Endothelial cell of umbilical vein (primary cell): ENCODE results near the gene DAZAP2. TPM values are rescaled to one million over a fixed set of nuclear protein-coding genes. Genes with fewer than 3 reads are reported as not detected.
A peak's percentile ranks its signal among the peaks of the same experiment; 100 is the strongest.
"Not testable (repeated sequence)": the region's sequence is repeated elsewhere in the genome, so short reads cannot be mapped to it uniquely, and the experiment has no call there.

Experiments
- BruUV-seq: library from RNA; stranded (reverse); fragments of 400-500 nt; replicated peaks from 2 replicates; lab custom pipeline; 2021; lab: Mats Ljungman, UMichigan
- CTCF ChIA-PET: fragments of 300-600, 350-600 bp; sonication (Branson Sonifier 250); formaldehyde crosslinking; loops from one replicate; lab custom pipeline; 2021; ENCODE audit warnings: antibody characterized with exemption, inconsistent platforms; lab: Charles Lee
- POLR2A ChIA-PET: fragments of 300-600, 350-600 bp; sonication (Branson Sonifier 250); formaldehyde crosslinking; loops from one replicate; lab custom pipeline; 2021; ENCODE audit warnings: antibody characterized with exemption, inconsistent platforms; lab: Charles Lee
- DNase-seq: peaks from one replicate; pipeline ENCODE4 v3.0.0-alpha.2; 2011; ENCODE audit warnings: low read depth, low spot score
- FAIRE-seq: peaks from 2 replicates; lab custom pipeline; 2011; peaks lifted over from hg19 to GRCh38; lab: Jason Lieb, UNC
- H2AFZ ChIP-seq: 2 replicates; pipeline ENCODE4 v1.6.0; 2012; ENCODE audit warnings: low read depth, low read length, control low read depth, inconsistent platforms
- H3K27ac ChIP-seq: 2 replicates; pipeline ENCODE4 v1.5.1; 2011; ENCODE audit warnings: low read depth, mild to moderate bottlenecking, control low read depth, low read length, moderate library complexity; ENCODE audit not compliant: insufficient read depth
- H3K27me3 ChIP-seq, 2 experiments: 2 replicates each; pipeline versions ENCODE4 v1.6.0 to v1.6.1; 2011; ENCODE audit warnings: low read length in 2 of 2, mixed read lengths in 1 of 2; ENCODE audit not compliant: control insufficient read depth in 2 of 2, insufficient read depth in 2 of 2
- H3K36me3 ChIP-seq, 2 experiments: 2 replicates in 1 of 2; 3 replicates in 1 of 2; pipeline ENCODE4 v1.5.1; 2011; ENCODE audit warnings: low read length in 2 of 2, mild to moderate bottlenecking in 1 of 2, moderate library complexity in 1 of 2; ENCODE audit not compliant: control insufficient read depth in 2 of 2, insufficient read depth in 2 of 2; ENCODE audit errors: extremely low read depth in 1 of 2
- H3K4me1 ChIP-seq: 3 replicates; pipeline ENCODE4 v1.5.1; 2011; ENCODE audit warnings: mild to moderate bottlenecking, low read length; ENCODE audit not compliant: control insufficient read depth, insufficient read depth; ENCODE audit errors: extremely low read depth
- H3K4me2 ChIP-seq: 2 replicates; pipeline ENCODE4 v1.6.1; 2011; ENCODE audit warnings: low read length, control low read depth, mixed read lengths; ENCODE audit not compliant: insufficient read depth
- H3K4me3 ChIP-seq, 3 experiments: fragments of 200-600 bp in 1 of 3; sonication (generic), shearing (Covaris generic) in 1 of 3; replicated peaks in 1 of 3; 2 replicates each; pipeline ENCODE4 v1.5.1; 2011 to 2016; ENCODE audit warnings: control low read depth in 3 of 3, low read length in 3 of 3, mild to moderate bottlenecking in 2 of 3, inconsistent platforms in 1 of 3, low read depth in 1 of 3, moderate library complexity in 1 of 3; ENCODE audit not compliant: insufficient read depth in 1 of 3
- H3K79me2 ChIP-seq: 2 replicates; pipeline ENCODE4 v1.6.0; 2012; ENCODE audit warnings: low read length, inconsistent platforms; ENCODE audit not compliant: control insufficient read depth, insufficient read depth
- H3K9ac ChIP-seq: replicated peaks from 2 replicates; pipeline ENCODE3; 2011; ENCODE audit warnings: low read length, control low read depth; ENCODE audit not compliant: insufficient read depth; ENCODE audit errors: extremely low read depth
- H3K9me1 ChIP-seq: replicated peaks from 3 replicates; pipeline ENCODE4 v1.6.0; 2011; ENCODE audit warnings: mild to moderate bottlenecking, low read length; ENCODE audit not compliant: control insufficient read depth, insufficient read depth; ENCODE audit errors: extremely low read depth
- H3K9me3 ChIP-seq: replicated peaks from 2 replicates; pipeline ENCODE4 v1.5.1; 2012; ENCODE audit warnings: low read length, inconsistent platforms; ENCODE audit not compliant: control insufficient read depth, insufficient read depth
- H4K20me1 ChIP-seq: replicated peaks from 2 replicates; pipeline ENCODE3; 2011; ENCODE audit warnings: mild to moderate bottlenecking, low read length; ENCODE audit not compliant: control insufficient read depth, insufficient read depth; ENCODE audit errors: extremely low read depth
- EZH2 ChIP-seq: IDR thresholded peaks from 2 replicates; pipeline ENCODE4 v1.6.1; 2012; ENCODE audit warnings: borderline replicate concordance, low read depth, mild to moderate bottlenecking, moderate library complexity, low read length, inconsistent platforms; ENCODE audit not compliant: severe bottlenecking
- FOS ChIP-seq: IDR thresholded peaks from 2 replicates; pipeline ENCODE4 v1.6.1; 2011; ENCODE audit warnings: mild to moderate bottlenecking, low read length, moderate library complexity, borderline replicate concordance; ENCODE audit not compliant: insufficient read depth
- GATA2 ChIP-seq: IDR thresholded peaks from 2 replicates; pipeline ENCODE4 v1.7.0; 2011; ENCODE audit warnings: low read depth, mild to moderate bottlenecking, moderate library complexity, mixed read lengths, low read length; ENCODE audit not compliant: insufficient read length, insufficient read depth
- JUN ChIP-seq: IDR thresholded peaks from 2 replicates; pipeline ENCODE4 v1.6.1; 2011; ENCODE audit warnings: borderline replicate concordance, low read depth; ENCODE audit not compliant: insufficient read length, insufficient read depth
- MYC ChIP-seq: IDR thresholded peaks from one replicate; pipeline ENCODE4 v1.6.1; 2011; ENCODE audit warnings: mild to moderate bottlenecking, low read depth, low read length
- POLR2A ChIP-seq: IDR thresholded peaks from 2 replicates; pipeline ENCODE4 v1.6.1; 2012; ENCODE audit warnings: low read depth, mild to moderate bottlenecking, control low read depth, low read length
- POLR2AphosphoS5 ChIP-seq: IDR thresholded peaks from 2 replicates; pipeline ENCODE4 v1.6.1; 2012; ENCODE audit warnings: low read depth, mild to moderate bottlenecking, control low read depth, low read length, moderate library complexity; ENCODE audit not compliant: insufficient read depth
- dilution Hi-C: fragments of 300-500 bp; cut with MboI; formaldehyde crosslinking; loops from one replicate; pipeline ENCODE4 v1.15.0; 2019; ENCODE audit warnings: low sequenced_read_pairs; ENCODE audit not compliant: extremely low pct_ligation_motif_present
- intact Hi-C: fragments of 100-400 bp; cut with micrococcal nuclease; formaldehyde crosslinking; loops from one replicate; pipeline ENCODE4 v1.10.0; 2022
- polyA plus RNA-seq, 4 experiments: library from polyadenylated mRNA; depleted of rRNA in 3 of 4; stranded (reverse) in 3 of 4; unstranded in 1 of 4; fragments of >200 nt; gene quantifications; 2 replicates each; pipeline versions ENCODE4 v1.2.1 to v1.2.3, GENCODE V29; 2011 to 2012; ENCODE audit warnings: missing spikeins in 1 of 4
- total RNA-seq: library from RNA; stranded (reverse); gene quantifications from 2 replicates; pipeline ENCODE4 v1.2.3, GENCODE V29; 2021
- TF ChIP-seq, protein P1 (sequence below), 2 donors: IDR thresholded peaks; 1 replicate in 1 of 2; 2 replicates in 1 of 2; pipeline ENCODE4 v1.5.1; 2011; ENCODE audit warnings: low read length in 2 of 2, mild to moderate bottlenecking in 2 of 2, moderate library complexity in 2 of 2, control low read depth in 1 of 2, inconsistent platforms in 1 of 2, low read depth in 1 of 2; ENCODE audit not compliant: insufficient read depth in 1 of 2; ENCODE audit errors: extremely low read depth in 1 of 2
- TF ChIP-seq, protein P2 (sequence below): IDR thresholded peaks from 2 replicates; pipeline ENCODE4 v1.6.1; 2011; ENCODE audit not compliant: insufficient read depth, insufficient read length

The DAZAP2 gene
- total and polyA plus RNA-seq, 2 donors (not counting 3 experiments of a cell fraction or from before 2014, with no cell fraction given): 177 to 497 TPM

- Histone ChIP-seq H3K4me3 (no peak overlapping the region), H3K4me1 (peaks cover 16% of the 10 kb centered on the region), H3K9me1 (no peaks in the 10 kb centered on the region), H3K27me3 (no peaks in the 10 kb centered on the region), H2AFZ (peak overlapping the region; percentile 45), H3K9me3 (no peaks in the 10 kb centered on the region), H3K4me2 (peak overlapping the region; percentile 84), H3K9ac (no peak overlapping the region), H3K27ac (no peak overlapping the region), H3K36me3 (no peaks in the 10 kb centered on the region), H3K79me2 (no peaks in the 10 kb centered on the region), H4K20me1 (no peaks in the 10 kb centered on the region)
- dilution Hi-C loops: no loop called here
- TF ChIP-seq JUN (no peak), POLR2AphosphoS5 (no peak), MYC (no peak), FOS (no peak), EZH2 (no peak), GATA2 (no peak), POLR2A (no peak)
- TF ChIP-seq, protein P1, sequence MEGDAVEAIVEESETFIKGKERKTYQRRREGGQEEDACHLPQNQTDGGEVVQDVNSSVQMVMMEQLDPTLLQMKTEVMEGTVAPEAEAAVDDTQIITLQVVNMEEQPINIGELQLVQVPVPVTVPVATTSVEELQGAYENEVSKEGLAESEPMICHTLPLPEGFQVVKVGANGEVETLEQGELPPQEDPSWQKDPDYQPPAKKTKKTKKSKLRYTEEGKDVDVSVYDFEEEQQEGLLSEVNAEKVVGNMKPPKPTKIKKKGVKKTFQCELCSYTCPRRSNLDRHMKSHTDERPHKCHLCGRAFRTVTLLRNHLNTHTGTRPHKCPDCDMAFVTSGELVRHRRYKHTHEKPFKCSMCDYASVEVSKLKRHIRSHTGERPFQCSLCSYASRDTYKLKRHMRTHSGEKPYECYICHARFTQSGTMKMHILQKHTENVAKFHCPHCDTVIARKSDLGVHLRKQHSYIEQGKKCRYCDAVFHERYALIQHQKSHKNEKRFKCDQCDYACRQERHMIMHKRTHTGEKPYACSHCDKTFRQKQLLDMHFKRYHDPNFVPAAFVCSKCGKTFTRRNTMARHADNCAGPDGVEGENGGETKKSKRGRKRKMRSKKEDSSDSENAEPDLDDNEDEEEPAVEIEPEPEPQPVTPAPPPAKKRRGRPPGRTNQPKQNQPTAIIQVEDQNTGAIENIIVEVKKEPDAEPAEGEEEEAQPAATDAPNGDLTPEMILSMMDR (IDR thresholded peaks at IDR 0.05; ENCODE audit: extremely low read depth in 1 of 2, insufficient read depth in 1 of 2, low read depth in 1 of 2, low read length in 2 of 2): no peak
- TF ChIP-seq, protein P2, sequence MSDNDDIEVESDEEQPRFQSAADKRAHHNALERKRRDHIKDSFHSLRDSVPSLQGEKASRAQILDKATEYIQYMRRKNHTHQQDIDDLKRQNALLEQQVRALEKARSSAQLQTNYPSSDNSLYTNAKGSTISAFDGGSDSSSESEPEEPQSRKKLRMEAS: no peak
- BruUV-seq: no TSS peak
- no peak for FAIRE-seq
- ChIA-PET CTCF (interaction anchor here (1.2 to 2.4 kb wide), 4 partner anchors 10 to 122 kb away, joined by 3 to 27 read pairs (median 7); no protein-coding TSS in a partner anchor), POLR2A (interaction anchor here (0.9 kb wide), 1 partner anchor 136 kb away, joined by 3 read pairs; the partner anchor contains the start of gene CSRNP2)
- DNase-seq: no peak
- intact Hi-C loops: loop anchor here (2.0 to 5.0 kb wide), 3 partner anchors 19 to 137 kb away; partner anchors contain the start of genes CSRNP2, DAZAP2 and SMAGP
Observed at GRCh38 chr12:51219322-51219721, 19.3 kb upstream of the DAZAP2 start.

- H3K4me1 ChIP-seq: peaks cover 16% of the 10 kb centered on the region
- FAIRE-seq, H3K4me2 ChIP-seq, H3K4me3 ChIP-seq, H3K9me3 ChIP-seq, H3K36me3 ChIP-seq, CTCF ChIA-PET, H3K79me2 ChIP-seq, dilution Hi-C loops, H2AFZ ChIP-seq, POLR2A ChIA-PET, H3K9me1 ChIP-seq, H3K9ac ChIP-seq, H3K27me3 ChIP-seq, BruUV-seq, H4K20me1 ChIP-seq, H3K27ac ChIP-seq, DNase-seq: not testable (repeated sequence)
- intact Hi-C loops: loop anchor here (2.0 to 5.0 kb wide), 3 partner anchors 19 to 138 kb away; partner anchors contain the start of genes CSRNP2, DAZAP2 and SMAGP
Observed at GRCh38 chr12:51219857-51220256, 18.8 kb upstream of the DAZAP2 start.
